MV-4-11 (cell line): ENCODE measurements around the gene LYSMD4.

Source experiments
- DNase-seq: peaks from one replicate; lab custom pipeline; 2025; lab: John Stamatoyannopoulos, UW

The LYSMD4 gene

GRCh38 chr15:99731336-99732123 is 1.7 kb downstream of the LYSMD4 start:
- no peak for DNase-seq

- peak; percentile 16 for DNase-seq
Measured at GRCh38 chr15:99729920-99730319, 3.3 kb downstream of the LYSMD4 start.

GRCh38 chr15:99729327-99729726 is 3.9 kb downstream of the LYSMD4 start:
- no peak for DNase-seq

- DNase-seq = no peak
Measured at GRCh38 chr15:99728916-99729315, 4.3 kb downstream of the LYSMD4 start.

- DNase-seq = no peak
Measured at GRCh38 chr15:99727733-99728132, 5.5 kb downstream of the LYSMD4 start.

- DNase-seq = no peak
Measured at GRCh38 chr15:99727330-99727729, 5.9 kb downstream of the LYSMD4 start.

- DNase-seq = no peak
Measured at GRCh38 chr15:99726333-99726732, 6.9 kb downstream of the LYSMD4 start.

GRCh38 chr15:99722406-99722805 is 10.8 kb downstream of the LYSMD4 start:
- DNase-seq = peak; percentile 51

GRCh38 chr15:99721896-99722295 is 11.3 kb downstream of the LYSMD4 start:
- no peak for DNase-seq

- peak; percentile 33 for DNase-seq
Measured at GRCh38 chr15:99721104-99721778, 12.0 kb downstream of the LYSMD4 start.

- DNase-seq = peak; percentile 44
Measured at GRCh38 chr15:99720533-99720932, 12.7 kb downstream of the LYSMD4 start.

GRCh38 chr15:99719096-99719541 is 14.1 kb downstream of the LYSMD4 start:
- DNase-seq = peak; percentile 93

- no peak for DNase-seq
Measured at GRCh38 chr15:99718421-99718820, 14.8 kb downstream of the LYSMD4 start.

- no peak for DNase-seq
Measured at GRCh38 chr15:99717161-99718009, 15.9 kb downstream of the LYSMD4 start.

- no peak for DNase-seq
Measured at GRCh38 chr15:99716540-99717095, 16.6 kb downstream of the LYSMD4 start.

- DNase-seq = no peak
Measured at GRCh38 chr15:99712415-99712814, 20.8 kb downstream of the LYSMD4 start.

GRCh38 chr15:99711625-99712024 is 21.6 kb downstream of the LYSMD4 start:
- DNase-seq = no peak

GRCh38 chr15:99709243-99709986 is 23.8 kb downstream of the LYSMD4 start:
- DNase-seq = no peak

GRCh38 chr15:99708563-99708962 is 24.7 kb downstream of the LYSMD4 start:
- DNase-seq = peak; percentile 68

GRCh38 chr15:99707473-99708270 is 25.6 kb downstream of the LYSMD4 start:
- no peak for DNase-seq
